ENCODE data around the gene ADM2.

The ADM2 gene

GRCh38 chr22:50470491-50470890 lies 10.9 kb upstream of the ADM2 start:
- Histone ChIP-seq H3F3A (ENCODE audit: control insufficient read depth, insufficient read depth) (peaks cover 18% of the 10 kb centered on the region), H3K4me3 (ENCODE audit: low read length) (peak overlapping the region; percentile 82), H3K27me3 (ENCODE audit: control insufficient read depth, low read length) (no peaks in the 10 kb centered on the region), H3K9me3 (ENCODE audit: control insufficient read depth, insufficient read depth, low read length) (no peaks in the 10 kb centered on the region), H3K79me2 (ENCODE audit: control insufficient read depth, low read length) (peaks cover 78% of the 10 kb centered on the region), H3K27ac (ENCODE audit: low read depth, low read length) (peak overlapping the region; percentile 100), H3K36me3 (ENCODE audit: control insufficient read depth, low read length) (peaks cover 76% of the 10 kb centered on the region), H3K4me2 (ENCODE audit: low read length) (peak overlapping the region; percentile 97), H3K4me1 (ENCODE audit: control insufficient read depth, low read length) (peaks cover 64% of the 10 kb centered on the region), H4K20me1 (ENCODE audit: control insufficient read depth, insufficient read depth, low read depth, low read length) (no peaks in the 10 kb centered on the region), H3K9me2 (replicated peaks; ENCODE audit: control insufficient read depth, low read length) (no peaks in the 10 kb centered on the region)
- TF ChIP-seq EZH2phosphoT487 (IDR thresholded peaks at IDR 0.05; ENCODE audit: borderline replicate concordance, low read length) = no peak
- TF ChIP-seq CTCF (IDR thresholded peaks at IDR 0.05; ENCODE audit: low read depth, low read length, poor library complexity, severe bottlenecking) = no peak

GRCh38 chr22:50471197-50471847 lies 10.0 kb upstream of the ADM2 start:
- Histone ChIP-seq H3K9me2 (replicated peaks; ENCODE audit: control insufficient read depth, low read length) (no peaks in the 10 kb centered on the region), H3F3A (ENCODE audit: control insufficient read depth, insufficient read depth) (peaks cover 18% of the 10 kb centered on the region), H3K4me1 (ENCODE audit: control insufficient read depth, low read length) (peaks cover 67% of the 10 kb centered on the region), H3K4me3 (ENCODE audit: low read length) (peak overlapping the region; percentile 82), H3K27ac (ENCODE audit: low read depth, low read length) (peak overlapping the region; percentile 100), H3K4me2 (ENCODE audit: low read length) (peak overlapping the region; percentile 97), H3K9me3 (ENCODE audit: control insufficient read depth, insufficient read depth, low read length) (no peaks in the 10 kb centered on the region), H3K79me2 (ENCODE audit: control insufficient read depth, low read length) (peaks cover 70% of the 10 kb centered on the region), H3K27me3 (ENCODE audit: control insufficient read depth, low read length) (no peaks in the 10 kb centered on the region), H4K20me1 (ENCODE audit: control insufficient read depth, insufficient read depth, low read depth, low read length) (no peaks in the 10 kb centered on the region), H3K36me3 (ENCODE audit: control insufficient read depth, low read length) (peaks cover 68% of the 10 kb centered on the region)
- no peak for TF ChIP-seq EZH2phosphoT487 (IDR thresholded peaks at IDR 0.05; ENCODE audit: borderline replicate concordance, low read length)
- no peak for TF ChIP-seq CTCF (IDR thresholded peaks at IDR 0.05; ENCODE audit: low read depth, low read length, poor library complexity, severe bottlenecking)

GRCh38 chr22:50471962-50472361 lies 9.4 kb upstream of the ADM2 start:
- Histone ChIP-seq H3F3A (ENCODE audit: control insufficient read depth, insufficient read depth) (peaks cover 18% of the 10 kb centered on the region), H3K4me3 (ENCODE audit: low read length) (peak overlapping the region; percentile 82), H3K27me3 (ENCODE audit: control insufficient read depth, low read length) (no peaks in the 10 kb centered on the region), H4K20me1 (ENCODE audit: control insufficient read depth, insufficient read depth, low read depth, low read length) (no peaks in the 10 kb centered on the region), H3K36me3 (ENCODE audit: control insufficient read depth, low read length) (peaks cover 61% of the 10 kb centered on the region), H3K9me3 (ENCODE audit: control insufficient read depth, insufficient read depth, low read length) (no peaks in the 10 kb centered on the region), H3K9me2 (replicated peaks; ENCODE audit: control insufficient read depth, low read length) (no peaks in the 10 kb centered on the region), H3K27ac (ENCODE audit: low read depth, low read length) (peak overlapping the region; percentile 100), H3K4me1 (ENCODE audit: control insufficient read depth, low read length) (peaks cover 67% of the 10 kb centered on the region), H3K4me2 (ENCODE audit: low read length) (peak overlapping the region; percentile 97), H3K79me2 (ENCODE audit: control insufficient read depth, low read length) (peaks cover 64% of the 10 kb centered on the region)
- TF ChIP-seq CTCF (IDR thresholded peaks at IDR 0.05; ENCODE audit: low read depth, low read length, poor library complexity, severe bottlenecking) (no peak), EZH2phosphoT487 (IDR thresholded peaks at IDR 0.05; ENCODE audit: borderline replicate concordance, low read length) (no peak)
